8988T (cell line): Measurements from ENCODE around the gene CDH2.

Experiments used
- DNase-seq: peaks from one replicate; pipeline ENCODE4 v3.0.0; 2011

Gene CDH2

GRCh38 chr18:28125051-28125450 is 51.9 kb downstream of the CDH2 start:
- no peak for DNase-seq

- no peak for DNase-seq
Measured at GRCh38 chr18:28124131-28125029, 52.5 kb downstream of the CDH2 start.

GRCh38 chr18:28123401-28124030 is 53.4 kb downstream of the CDH2 start:
- no peak for DNase-seq

- no peak for DNase-seq
Measured at GRCh38 chr18:28120828-28121515, 56.0 kb downstream of the CDH2 start.

GRCh38 chr18:28116461-28116860 is 60.5 kb downstream of the CDH2 start:
- DNase-seq = no peak

GRCh38 chr18:28115149-28115550 is 61.8 kb downstream of the CDH2 start:
- DNase-seq = no peak

GRCh38 chr18:28114472-28114871 is 62.5 kb downstream of the CDH2 start:
- no peak for DNase-seq

GRCh38 chr18:28113271-28114029 is 63.5 kb downstream of the CDH2 start:
- DNase-seq = no peak

- no peak for DNase-seq
Measured at GRCh38 chr18:28112056-28112470, 64.9 kb downstream of the CDH2 start.

GRCh38 chr18:28110924-28111323 is 66.0 kb downstream of the CDH2 start:
- DNase-seq = no peak

GRCh38 chr18:28109781-28110560 is 67.0 kb downstream of the CDH2 start:
- no peak for DNase-seq

- DNase-seq = no peak
Measured at GRCh38 chr18:28108814-28109213, 68.1 kb downstream of the CDH2 start.

- DNase-seq = no peak
Measured at GRCh38 chr18:28108254-28108653, 68.7 kb downstream of the CDH2 start.

GRCh38 chr18:28099237-28099636 is 77.7 kb downstream of the CDH2 start:
- no peak for DNase-seq

GRCh38 chr18:28095631-28096030 is 81.3 kb downstream of the CDH2 start:
- DNase-seq = no peak

- no peak for DNase-seq
Measured at GRCh38 chr18:28095041-28095440, 81.9 kb downstream of the CDH2 start.

- no peak for DNase-seq
Measured at GRCh38 chr18:28091197-28091596, 85.7 kb downstream of the CDH2 start.

- no peak for DNase-seq
Measured at GRCh38 chr18:28088477-28088876, 88.5 kb downstream of the CDH2 start.

GRCh38 chr18:28086670-28087552 is 90.0 kb downstream of the CDH2 start:
- no peak for DNase-seq

GRCh38 chr18:28081516-28081915 is 95.4 kb downstream of the CDH2 start:
- DNase-seq = no peak

- no peak for DNase-seq
Measured at GRCh38 chr18:28080876-28081300, 96.0 kb downstream of the CDH2 start.
